Measurements from ENCODE around the gene THY1.
"Not testable (repeated sequence)": the region's sequence is repeated elsewhere in the genome, so short reads cannot be mapped to it uniquely, and the experiment has no call there.

THY1 gene

DNA sequence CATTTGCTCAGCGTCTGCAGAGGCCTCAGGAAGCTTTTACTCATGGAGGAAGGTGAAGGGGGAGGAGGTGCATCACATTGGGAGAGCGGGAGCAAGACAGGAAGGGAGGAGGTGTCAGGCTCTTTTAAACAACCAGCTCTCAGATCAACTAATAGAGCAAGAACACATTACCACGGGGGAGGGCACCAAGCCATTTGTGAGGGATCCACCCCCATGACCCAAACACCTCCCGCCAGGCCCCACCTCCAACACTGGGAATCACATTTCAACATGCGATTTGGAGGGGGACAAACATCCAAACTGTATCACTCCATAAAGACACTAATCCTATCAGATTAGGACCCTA, 18.9 kb upstream of the THY1 start:
- TF ChIP-seq ZFX (IDR thresholded peaks at IDR 0.05) = no peak
- H3K27ac ChIP-seq = no peak overlapping the region

DNA sequence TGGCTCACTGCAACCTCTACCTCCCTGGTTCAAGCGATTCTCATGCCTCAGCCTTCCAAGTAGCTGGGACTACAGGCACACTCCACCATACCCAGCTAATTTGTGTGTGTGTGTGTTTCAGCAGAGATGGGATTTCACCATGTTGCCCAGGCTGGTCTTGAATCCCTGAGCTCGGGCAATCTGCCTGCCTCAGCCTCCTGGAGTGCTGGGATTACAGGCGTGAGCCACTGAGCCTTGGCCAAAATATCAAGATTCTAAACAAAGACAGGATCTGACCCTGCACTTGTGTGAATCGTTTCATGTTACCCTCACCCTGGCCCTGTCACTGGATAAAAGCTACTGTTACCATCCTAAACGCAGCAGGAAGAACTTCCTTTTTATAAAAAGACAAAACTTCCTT, 15.6 kb upstream of the THY1 start:
- H3K27ac ChIP-seq = no peak overlapping the region
- no peak for TF ChIP-seq ZFX (IDR thresholded peaks at IDR 0.05)
- TF ChIP-seq, protein P1, sequence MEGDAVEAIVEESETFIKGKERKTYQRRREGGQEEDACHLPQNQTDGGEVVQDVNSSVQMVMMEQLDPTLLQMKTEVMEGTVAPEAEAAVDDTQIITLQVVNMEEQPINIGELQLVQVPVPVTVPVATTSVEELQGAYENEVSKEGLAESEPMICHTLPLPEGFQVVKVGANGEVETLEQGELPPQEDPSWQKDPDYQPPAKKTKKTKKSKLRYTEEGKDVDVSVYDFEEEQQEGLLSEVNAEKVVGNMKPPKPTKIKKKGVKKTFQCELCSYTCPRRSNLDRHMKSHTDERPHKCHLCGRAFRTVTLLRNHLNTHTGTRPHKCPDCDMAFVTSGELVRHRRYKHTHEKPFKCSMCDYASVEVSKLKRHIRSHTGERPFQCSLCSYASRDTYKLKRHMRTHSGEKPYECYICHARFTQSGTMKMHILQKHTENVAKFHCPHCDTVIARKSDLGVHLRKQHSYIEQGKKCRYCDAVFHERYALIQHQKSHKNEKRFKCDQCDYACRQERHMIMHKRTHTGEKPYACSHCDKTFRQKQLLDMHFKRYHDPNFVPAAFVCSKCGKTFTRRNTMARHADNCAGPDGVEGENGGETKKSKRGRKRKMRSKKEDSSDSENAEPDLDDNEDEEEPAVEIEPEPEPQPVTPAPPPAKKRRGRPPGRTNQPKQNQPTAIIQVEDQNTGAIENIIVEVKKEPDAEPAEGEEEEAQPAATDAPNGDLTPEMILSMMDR (conservative IDR thresholded peaks at IDR 0.05) = no peak

DNA sequence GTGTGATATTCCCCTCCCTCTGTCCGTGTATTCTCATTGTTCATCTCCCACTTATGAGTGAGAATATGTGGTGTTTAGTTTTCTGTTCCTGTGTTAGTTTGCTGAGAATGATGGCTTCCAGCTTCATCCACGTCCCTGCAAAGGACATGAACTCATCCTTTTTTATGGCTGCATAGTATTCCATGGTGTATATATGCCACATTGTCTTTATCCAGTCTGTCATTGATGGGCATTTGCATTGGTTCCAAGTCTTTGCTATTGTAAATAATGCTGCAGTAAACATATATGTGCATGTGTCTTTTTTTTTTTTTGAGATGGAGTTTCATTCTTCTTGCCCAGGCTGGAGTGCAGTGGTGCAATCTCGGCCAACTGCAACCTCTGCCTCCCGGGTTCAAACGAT, 14.5 kb upstream of the THY1 start:
- H3K27ac ChIP-seq = not testable (repeated sequence)

DNA sequence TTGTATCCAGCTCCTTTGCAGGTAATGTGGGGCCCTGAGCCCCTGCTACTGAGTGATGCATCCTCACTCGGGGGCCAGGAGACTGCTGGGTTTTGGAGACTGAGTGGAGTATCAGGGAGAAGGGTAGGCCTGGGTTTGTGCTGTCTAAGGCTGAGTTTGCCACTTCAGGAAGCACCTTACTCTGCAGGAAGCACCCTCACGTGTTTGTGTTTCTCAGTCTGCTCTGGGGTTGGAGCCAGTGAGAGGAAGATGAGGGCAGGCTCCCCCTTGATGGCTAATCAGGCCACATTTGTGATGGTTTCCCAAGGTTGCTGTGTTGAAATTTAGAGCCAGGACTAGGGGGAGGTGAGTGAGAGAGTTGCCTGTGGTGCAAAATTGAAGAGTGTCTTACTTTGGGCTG, 13.7 kb upstream of the THY1 start:
- H3K27ac ChIP-seq = no peak overlapping the region
- TF ChIP-seq, protein P1 (conservative IDR thresholded peaks at IDR 0.05) = no peak
- no peak for TF ChIP-seq ZFX (IDR thresholded peaks at IDR 0.05)

DNA sequence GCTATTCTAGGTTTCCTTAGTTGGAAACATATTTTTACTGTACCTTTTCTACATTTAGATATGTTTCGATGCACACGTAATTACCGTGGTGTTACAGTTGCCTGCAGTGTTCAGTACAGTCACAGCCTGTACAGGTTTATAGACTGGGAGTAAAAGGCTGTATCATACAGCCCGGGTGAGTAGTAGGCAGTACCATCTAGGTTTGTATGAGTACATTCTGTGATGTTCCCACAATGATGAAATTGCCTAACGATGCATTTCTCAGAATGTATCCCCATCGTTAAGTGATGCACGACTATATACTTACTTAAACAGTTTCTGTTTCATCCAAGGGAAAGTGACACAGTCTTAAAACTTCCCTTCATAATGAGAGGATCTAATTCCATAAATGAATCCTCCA, 13.1 kb upstream of the THY1 start:
- H3K27ac ChIP-seq = no peak overlapping the region
- TF ChIP-seq, protein P1 (conservative IDR thresholded peaks at IDR 0.05) = no peak
- no peak for TF ChIP-seq ZFX (IDR thresholded peaks at IDR 0.05)

DNA sequence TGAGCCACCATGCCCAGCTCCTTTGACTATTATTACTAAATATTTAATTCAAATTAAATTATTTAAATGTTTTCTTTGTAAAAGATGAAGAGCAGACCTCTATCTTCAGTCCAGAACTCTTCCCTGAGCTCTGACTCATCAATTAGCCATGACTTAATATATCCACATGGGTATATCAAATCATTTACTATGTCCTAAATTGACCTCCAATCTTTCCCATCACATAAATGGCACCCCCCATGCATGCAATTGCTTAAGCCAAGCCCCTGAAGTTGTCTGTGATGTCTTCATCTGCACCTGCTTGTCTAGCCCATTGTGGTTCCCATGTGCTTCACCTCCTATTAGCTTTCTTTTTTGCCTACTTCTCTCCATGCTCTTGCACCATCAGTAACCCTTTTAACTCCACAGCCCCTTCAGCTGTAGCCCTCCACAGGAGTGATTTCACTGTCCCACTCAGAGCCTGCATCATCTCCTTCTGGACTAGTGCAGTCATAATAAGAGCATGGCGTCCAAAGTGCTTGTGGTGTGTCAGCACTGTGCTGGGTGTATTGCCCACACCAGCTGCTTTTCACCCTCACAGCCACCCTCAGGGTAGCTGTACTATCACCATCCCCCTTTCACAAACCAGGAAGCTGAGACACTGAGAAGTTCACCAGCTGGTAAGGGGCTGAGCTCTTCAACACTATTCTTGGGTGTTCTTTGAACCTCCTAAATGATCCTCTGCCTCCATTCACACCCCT, 11.8 kb upstream of the THY1 start:
- TF ChIP-seq, protein P1 (conservative IDR thresholded peaks at IDR 0.05) = no peak
- TF ChIP-seq ZFX (IDR thresholded peaks at IDR 0.05) = no peak
- no peak overlapping the region for H3K27ac ChIP-seq

DNA sequence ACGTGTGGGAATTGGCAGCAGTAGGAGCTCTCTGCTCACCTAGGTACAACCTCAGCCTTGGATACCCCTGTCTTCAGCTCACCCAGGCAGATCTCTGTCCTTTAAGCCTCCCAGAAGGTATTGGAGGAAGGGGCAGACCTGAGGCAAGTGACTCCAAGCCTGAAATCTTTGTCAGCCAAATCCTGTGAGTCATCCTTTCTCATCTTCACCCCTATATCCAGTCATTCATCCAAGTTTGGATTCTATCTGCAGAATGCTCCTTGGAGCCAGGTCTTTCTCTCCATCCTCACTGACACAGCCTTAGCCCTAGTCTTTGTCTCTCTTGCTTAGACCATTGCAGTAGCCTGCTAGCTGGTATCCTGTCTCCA, 10.4 kb upstream of the THY1 start:
- no peak overlapping the region for H3K27ac ChIP-seq
- no peak for TF ChIP-seq ZFX (IDR thresholded peaks at IDR 0.05)
- TF ChIP-seq, protein P1 (conservative IDR thresholded peaks at IDR 0.05) = no peak

DNA sequence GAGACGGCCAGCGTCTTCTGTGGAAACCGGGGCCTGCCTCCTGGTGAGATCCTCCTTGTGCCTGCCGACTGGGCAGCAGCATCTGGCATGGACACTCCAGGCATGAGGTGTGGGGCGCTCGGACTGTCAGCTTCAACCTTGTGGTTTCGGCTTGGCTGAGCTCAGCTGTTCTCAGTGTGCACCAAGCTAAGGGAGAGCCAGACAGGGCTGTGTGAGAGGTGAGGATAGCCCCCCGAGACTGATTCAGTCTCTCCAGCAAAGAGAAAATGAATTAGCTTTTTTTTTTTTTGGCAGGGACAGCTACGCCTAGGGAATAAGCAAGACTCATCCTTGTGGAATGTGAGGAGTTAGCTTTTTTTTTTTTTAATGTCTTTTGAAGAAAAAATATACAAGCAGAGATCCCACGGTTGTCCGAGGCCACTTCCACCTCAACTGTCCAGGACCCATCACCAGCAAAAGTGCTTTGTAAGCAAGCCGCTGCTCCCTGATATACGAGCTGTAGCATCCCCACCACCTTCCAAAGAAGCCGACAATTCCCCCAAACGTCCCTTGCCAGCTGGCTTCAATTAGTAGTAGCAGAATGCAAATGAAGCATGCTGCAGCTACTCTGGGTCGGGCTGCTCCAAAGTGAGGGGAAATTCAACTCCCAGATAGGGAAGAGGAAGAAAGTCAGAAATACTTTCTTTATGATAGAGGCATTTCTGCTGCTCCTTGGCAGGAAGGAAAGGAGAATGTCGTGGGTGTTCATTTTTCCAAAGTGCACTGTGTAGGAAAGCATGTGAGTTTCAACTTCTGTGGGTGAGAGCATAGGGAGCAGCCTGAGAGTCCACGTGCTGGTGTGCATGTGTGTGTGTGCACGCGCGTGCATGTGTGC, 9.7 kb upstream of the THY1 start:
- no peak overlapping the region for H3K27ac ChIP-seq

More for the DNA sequence above, 9.7 kb upstream of the THY1 start:
- TF ChIP-seq, protein P1 (conservative IDR thresholded peaks at IDR 0.05) = no peak

Measured in C4-2B (cell line).